HL-60 (cell line): ENCODE measurements around the gene ENGASE.

Source experiments
- DNase-seq, 2 experiments: peaks; one replicate each; pipeline ENCODE4 v3.0.0-alpha.2; 2010 to 2020; ENCODE audit warnings: low read depth in 1 of 2, low spot score in 1 of 2
- H3K27ac ChIP-seq: fragments of 250-450 bp; sonication (Bioruptor Pico); replicated peaks from 2 replicates; pipeline ENCODE4 v1.5.1; 2020; ENCODE audit warnings: mild to moderate bottlenecking, moderate library complexity
- H3K27me3 ChIP-seq: fragments of 250-450 bp; sonication (Bioruptor Pico); 2 replicates; pipeline ENCODE4 v1.5.1; 2021; ENCODE audit warnings: mild to moderate bottlenecking, moderate library complexity; ENCODE audit not compliant: insufficient read depth, poor library complexity, severe bottlenecking
- H3K4me3 ChIP-seq: replicated peaks from 2 replicates; pipeline ENCODE4 v1.5.1; 2011; ENCODE audit warnings: mild to moderate bottlenecking, control low read depth, low read length; ENCODE audit not compliant: insufficient read depth
- GABPA ChIP-seq: IDR thresholded peaks from 2 replicates; pipeline ENCODE4 v1.6.1; 2012; ENCODE audit warnings: low read depth
- POLR2AphosphoS5 ChIP-seq: IDR thresholded peaks from 2 replicates; pipeline ENCODE4 v1.6.1; 2012; ENCODE audit warnings: low read depth
- SPI1 ChIP-seq: IDR thresholded peaks from 2 replicates; pipeline ENCODE4 v1.6.1; 2012; ENCODE audit warnings: low read depth, mild to moderate bottlenecking, borderline replicate concordance
- TF ChIP-seq, protein P1 (sequence below): IDR thresholded peaks from one replicate; pipeline ENCODE4 v1.5.1; 2011; ENCODE audit warnings: low read length, control low read depth, inconsistent platforms; ENCODE audit not compliant: insufficient read depth
- TF ChIP-seq, protein P2 (sequence below): IDR thresholded peaks from 2 replicates; pipeline ENCODE4 v1.6.1; 2012; ENCODE audit warnings: low read depth; ENCODE audit not compliant: insufficient replicate concordance

ENGASE gene

DNA sequence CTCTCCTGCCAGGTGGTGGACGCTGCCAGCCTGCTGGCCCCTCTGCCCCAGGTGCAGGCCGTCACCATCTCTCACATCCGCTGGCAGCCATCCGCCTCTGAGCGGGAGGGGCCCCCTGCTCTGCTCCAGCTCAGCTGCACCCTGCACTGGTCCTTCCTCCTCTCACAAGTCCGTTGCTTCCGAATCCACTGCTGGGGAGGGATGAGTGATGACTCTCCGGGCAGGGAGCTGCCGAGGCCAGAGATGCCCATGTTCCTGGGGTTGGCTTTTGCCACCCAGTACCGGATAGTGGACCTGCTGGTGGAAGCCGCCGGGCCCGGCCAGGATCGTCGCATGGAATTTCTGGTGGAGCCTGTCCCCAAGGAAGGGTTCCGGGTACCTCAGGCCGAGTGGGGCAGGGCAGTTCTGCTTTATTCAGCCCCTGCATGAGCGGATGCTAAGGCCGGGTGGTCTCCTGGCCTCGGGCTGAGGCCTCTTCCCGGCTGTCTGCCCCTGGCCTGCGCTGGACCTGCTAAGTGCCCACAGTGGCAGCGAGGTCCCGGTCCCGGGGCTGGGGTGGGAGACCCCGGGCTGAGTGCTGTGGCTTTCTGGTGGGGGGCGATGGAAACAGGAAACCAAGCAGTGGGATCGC lies 11.4 kb downstream of the ENGASE start:
- Histone ChIP-seq H3K27me3 (no peaks in the 10 kb centered on the region), H3K27ac (no peak overlapping the region), H3K4me3 (no peak overlapping the region)
- no peak for TF ChIP-seq GABPA
- TF ChIP-seq, protein P1, sequence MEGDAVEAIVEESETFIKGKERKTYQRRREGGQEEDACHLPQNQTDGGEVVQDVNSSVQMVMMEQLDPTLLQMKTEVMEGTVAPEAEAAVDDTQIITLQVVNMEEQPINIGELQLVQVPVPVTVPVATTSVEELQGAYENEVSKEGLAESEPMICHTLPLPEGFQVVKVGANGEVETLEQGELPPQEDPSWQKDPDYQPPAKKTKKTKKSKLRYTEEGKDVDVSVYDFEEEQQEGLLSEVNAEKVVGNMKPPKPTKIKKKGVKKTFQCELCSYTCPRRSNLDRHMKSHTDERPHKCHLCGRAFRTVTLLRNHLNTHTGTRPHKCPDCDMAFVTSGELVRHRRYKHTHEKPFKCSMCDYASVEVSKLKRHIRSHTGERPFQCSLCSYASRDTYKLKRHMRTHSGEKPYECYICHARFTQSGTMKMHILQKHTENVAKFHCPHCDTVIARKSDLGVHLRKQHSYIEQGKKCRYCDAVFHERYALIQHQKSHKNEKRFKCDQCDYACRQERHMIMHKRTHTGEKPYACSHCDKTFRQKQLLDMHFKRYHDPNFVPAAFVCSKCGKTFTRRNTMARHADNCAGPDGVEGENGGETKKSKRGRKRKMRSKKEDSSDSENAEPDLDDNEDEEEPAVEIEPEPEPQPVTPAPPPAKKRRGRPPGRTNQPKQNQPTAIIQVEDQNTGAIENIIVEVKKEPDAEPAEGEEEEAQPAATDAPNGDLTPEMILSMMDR, result no peak
- TF ChIP-seq SPI1, result no peak
- DNase-seq, result no peak

DNA sequence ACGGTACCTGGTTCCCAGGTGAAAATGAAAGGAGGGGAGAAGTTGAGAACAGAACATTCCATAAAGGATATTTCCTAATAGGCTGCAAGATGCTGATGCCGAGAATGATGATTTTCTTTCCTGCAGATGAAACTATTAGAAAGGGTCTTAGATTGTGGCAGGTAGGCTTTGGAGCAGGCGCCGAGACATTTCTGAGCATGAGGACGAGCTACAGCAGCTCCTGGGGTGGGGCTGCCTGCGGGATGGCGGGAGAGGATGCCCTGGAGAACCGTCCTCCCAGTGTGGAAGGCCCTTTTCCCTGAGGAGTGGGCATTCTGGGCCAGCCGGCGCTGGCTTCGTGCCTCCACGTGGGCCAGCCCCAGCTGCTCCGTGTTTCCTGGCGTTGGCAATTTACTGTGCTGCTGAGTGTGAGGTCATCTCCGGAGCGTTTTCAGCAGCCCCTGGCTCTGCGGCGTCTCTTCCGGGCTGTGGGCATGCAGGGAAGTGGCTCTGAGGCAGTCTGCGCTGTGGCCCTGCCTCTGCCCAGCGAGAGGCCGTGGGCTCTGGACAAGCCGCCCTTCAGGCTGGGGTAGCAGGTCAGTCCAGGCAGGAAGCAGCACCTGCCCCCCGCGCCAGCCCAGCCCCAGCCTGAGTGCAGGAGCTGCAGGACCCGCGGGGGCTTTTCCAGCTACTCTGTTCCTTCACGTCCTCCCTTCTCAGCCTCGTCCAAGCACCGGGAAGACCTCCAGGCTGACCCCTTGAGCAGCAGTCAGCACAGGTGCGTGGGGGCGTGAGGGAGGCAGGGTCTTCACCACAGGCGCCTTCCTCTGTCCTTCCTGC lies 12.2 kb downstream of the ENGASE start:
- no peak overlapping the region for H3K27ac ChIP-seq
- no peak for TF ChIP-seq POLR2AphosphoS5
- TF ChIP-seq, protein P1, result no peak
- TF ChIP-seq, protein P2, sequence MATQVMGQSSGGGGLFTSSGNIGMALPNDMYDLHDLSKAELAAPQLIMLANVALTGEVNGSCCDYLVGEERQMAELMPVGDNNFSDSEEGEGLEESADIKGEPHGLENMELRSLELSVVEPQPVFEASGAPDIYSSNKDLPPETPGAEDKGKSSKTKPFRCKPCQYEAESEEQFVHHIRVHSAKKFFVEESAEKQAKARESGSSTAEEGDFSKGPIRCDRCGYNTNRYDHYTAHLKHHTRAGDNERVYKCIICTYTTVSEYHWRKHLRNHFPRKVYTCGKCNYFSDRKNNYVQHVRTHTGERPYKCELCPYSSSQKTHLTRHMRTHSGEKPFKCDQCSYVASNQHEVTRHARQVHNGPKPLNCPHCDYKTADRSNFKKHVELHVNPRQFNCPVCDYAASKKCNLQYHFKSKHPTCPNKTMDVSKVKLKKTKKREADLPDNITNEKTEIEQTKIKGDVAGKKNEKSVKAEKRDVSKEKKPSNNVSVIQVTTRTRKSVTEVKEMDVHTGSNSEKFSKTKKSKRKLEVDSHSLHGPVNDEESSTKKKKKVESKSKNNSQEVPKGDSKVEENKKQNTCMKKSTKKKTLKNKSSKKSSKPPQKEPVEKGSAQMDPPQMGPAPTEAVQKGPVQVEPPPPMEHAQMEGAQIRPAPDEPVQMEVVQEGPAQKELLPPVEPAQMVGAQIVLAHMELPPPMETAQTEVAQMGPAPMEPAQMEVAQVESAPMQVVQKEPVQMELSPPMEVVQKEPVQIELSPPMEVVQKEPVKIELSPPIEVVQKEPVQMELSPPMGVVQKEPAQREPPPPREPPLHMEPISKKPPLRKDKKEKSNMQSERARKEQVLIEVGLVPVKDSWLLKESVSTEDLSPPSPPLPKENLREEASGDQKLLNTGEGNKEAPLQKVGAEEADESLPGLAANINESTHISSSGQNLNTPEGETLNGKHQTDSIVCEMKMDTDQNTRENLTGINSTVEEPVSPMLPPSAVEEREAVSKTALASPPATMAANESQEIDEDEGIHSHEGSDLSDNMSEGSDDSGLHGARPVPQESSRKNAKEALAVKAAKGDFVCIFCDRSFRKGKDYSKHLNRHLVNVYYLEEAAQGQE, result no peak
- no peak for TF ChIP-seq GABPA
- TF ChIP-seq SPI1, result no peak
- no peak overlapping the region for H3K4me3 ChIP-seq
- H3K27me3 ChIP-seq, result no peaks in the 10 kb centered on the region
- no peak for DNase-seq

DNA sequence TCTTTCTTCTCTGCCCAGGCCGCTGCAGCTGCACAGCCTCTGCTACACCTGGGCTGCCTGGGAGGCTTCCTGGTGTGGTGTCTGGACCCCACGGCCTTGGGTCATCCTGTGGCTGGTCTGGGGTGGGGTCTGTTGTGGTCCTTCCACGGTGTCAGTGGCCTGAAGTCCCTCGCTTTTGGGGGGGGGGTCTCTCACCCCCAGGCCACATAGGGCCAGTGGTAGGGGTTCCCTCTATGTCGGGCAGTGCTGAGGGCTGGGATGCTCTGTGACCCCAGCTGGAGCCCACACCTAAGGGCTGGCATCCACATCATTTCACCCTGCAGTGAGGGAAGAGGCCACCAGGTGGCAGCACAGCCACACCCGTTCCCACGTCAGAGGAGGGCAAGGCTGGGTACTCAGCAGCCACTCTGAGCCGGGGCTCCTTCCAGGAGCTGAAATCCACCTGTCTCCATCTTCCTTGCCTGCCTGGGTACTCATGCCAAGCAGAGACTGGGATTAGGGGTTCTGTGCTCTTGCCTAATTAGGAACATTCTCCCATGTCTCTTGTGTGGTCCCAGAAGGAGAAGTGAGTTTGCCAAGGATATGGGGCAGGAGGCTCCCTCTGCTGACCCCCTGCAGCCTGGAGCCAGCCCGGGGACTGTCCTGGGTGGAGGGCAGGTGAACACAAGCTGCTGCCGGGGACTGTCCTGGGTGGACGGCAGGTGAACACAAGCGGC lies 13.0 kb downstream of the ENGASE start:
- TF ChIP-seq SPI1 (no peak), POLR2AphosphoS5 (no peak), GABPA (no peak)
- TF ChIP-seq, protein P1, result peak; percentile 85
- H3K27me3 ChIP-seq, result no peaks in the 10 kb centered on the region
- peak in 1 of 2 experiments; percentile 56 for DNase-seq
- no peak overlapping the region for H3K4me3 ChIP-seq
- H3K27ac ChIP-seq, result no peak overlapping the region

DNA sequence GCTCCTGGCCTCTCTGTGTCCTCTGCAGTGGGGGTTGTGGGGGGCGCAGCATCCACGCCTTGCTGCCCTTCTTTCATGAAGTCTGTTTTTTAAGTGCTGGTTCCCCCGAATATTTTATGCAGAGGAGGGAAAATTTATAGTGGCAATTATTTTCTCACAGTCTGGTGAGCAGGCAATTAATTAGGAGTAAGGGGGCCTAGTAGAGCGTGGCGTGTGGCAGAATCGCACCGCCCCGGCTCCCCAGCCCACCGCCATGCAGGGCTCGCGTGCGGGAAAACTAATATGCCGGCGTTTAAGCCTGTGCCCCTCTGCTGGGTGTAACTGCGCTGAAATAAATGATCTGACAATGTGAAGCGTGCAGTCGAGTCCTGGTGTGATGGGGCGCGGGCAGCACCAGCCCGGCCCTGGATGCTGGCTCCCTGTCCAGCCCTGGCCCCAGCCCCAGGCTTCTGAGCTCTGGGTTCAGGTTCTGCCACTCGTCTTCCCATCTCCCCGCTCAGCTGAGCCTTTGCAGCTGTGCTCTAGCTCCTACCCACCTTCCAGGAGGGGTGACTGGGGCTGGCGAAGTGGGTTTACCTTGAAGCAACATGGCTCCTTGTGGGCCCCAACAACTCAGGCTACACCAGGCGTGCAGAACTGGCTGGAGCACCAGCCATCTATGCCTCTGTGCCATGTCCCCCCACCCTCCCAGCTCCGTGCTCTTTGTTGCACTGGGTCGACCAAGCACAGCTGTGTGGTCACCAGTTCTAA lies 13.8 kb downstream of the ENGASE start:
- TF ChIP-seq, protein P2, result no peak
- TF ChIP-seq, protein P1, result no peak
- TF ChIP-seq SPI1 (no peak), GABPA (no peak), POLR2AphosphoS5 (no peak)
- DNase-seq, result no peak
- Histone ChIP-seq H3K4me3 (no peak overlapping the region), H3K27ac (no peak overlapping the region), H3K27me3 (peaks cover 6% of the 10 kb centered on the region)
